Ectodermal cell (in vitro differentiated cells): Measurements from ENCODE around the gene INAFM2.
A peak's percentile ranks its signal among the peaks of the same experiment; 100 is the strongest.

Source experiments
- H3K27ac ChIP-seq: 2 replicates; pipeline ENCODE4 v1.7.0; 2013; ENCODE audit warnings: mild to moderate bottlenecking, low read depth, low read length; ENCODE audit not compliant: insufficient read depth, poor library complexity, severe bottlenecking
- H3K27me3 ChIP-seq: 2 replicates; pipeline ENCODE4 v1.7.0; 2013; ENCODE audit warnings: mild to moderate bottlenecking, low read length; ENCODE audit not compliant: insufficient read depth, control insufficient read depth, poor library complexity, severe bottlenecking
- H3K36me3 ChIP-seq: one replicate; pipeline ENCODE4 v1.7.0; 2013; ENCODE audit warnings: low read length; ENCODE audit not compliant: control insufficient read depth, insufficient read depth
- H3K4me1 ChIP-seq: one replicate; pipeline ENCODE4 v1.7.0; 2013; ENCODE audit warnings: low read length; ENCODE audit not compliant: control insufficient read depth, insufficient read depth
- H3K4me3 ChIP-seq: 2 replicates; pipeline ENCODE4 v1.7.0; 2013; ENCODE audit warnings: low read depth, low read length, control low read depth; ENCODE audit not compliant: insufficient read depth
- H3K9me3 ChIP-seq: 2 replicates; pipeline ENCODE4 v1.7.0; 2013; ENCODE audit warnings: mild to moderate bottlenecking, low read length, moderate library complexity; ENCODE audit not compliant: control insufficient read depth
- WGBS, 2 experiments: methylation state at CpG; one replicate each; pipeline ENCODE4 v1.1.7; 2013; ENCODE audit warnings: missing lambda C conversion rate in 2 of 2; 5-methylcytosine and 5-hydroxymethylcytosine counted together

INAFM2 gene

DNA sequence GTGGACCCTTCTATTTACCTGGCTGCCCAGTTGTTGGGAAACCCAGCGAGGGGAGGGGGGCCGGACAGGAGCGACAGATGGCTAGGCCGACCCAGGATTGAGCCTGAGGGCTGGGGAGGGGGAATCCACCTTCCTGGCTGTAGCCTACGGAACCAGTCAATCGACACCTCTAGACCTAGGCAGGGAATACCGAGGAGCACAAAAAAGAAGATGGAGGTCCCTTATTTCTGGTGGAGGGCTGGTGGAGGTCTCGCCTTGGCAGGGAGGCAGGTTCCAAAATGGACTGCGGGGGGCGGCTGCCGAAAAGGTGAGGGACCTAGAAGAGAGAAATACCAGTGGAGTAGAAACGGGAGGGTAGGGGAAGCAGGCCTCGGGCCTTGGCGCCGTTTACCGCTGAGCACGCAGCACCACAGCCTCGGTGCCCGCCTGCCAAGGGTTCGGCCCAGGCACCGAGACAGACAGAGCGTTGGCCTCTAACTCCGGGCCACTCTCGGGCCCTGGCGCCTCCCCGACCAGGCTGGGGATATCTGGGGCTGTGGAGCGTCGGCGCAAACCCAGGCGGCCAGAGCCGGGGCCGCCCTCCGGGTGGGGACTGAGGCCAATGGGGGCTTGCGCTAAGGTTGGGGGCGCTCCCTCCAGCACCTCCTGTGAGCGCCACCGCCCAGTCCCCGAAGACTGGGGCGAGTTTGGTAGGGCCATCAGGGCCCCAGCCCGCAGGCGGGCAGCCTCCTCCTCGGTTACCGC lies 42.3 kb upstream of the INAFM2 start:
- no peaks in the 10 kb centered on the region for H3K36me3 ChIP-seq
- peaks cover 82% of the 10 kb centered on the region for H3K27me3 ChIP-seq
- WGBS, 2 experiments = 14 to 16% methylated on average over 43 of the region's 43 CpGs

DNA sequence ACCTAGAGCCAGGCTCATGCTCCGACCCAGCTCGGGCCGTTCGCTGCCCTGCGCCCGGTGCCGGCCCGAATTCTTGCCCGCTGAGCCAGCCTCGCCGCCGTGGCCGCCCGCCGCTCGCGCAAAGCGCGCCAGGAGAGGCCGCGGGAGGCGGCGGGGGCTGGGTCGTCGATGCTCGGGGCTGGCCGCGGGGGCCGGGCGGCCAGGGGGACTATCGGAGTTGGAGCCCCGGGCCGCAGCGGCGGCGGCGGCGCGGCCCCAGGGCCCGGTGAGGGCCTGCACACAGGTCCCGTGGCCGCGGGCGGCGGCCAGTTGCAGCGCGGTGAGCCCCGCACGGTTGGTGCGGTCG lies 41.7 kb upstream of the INAFM2 start:
- Histone ChIP-seq H3K9me3 (no peaks in the 10 kb centered on the region), H3K4me3 (no peak overlapping the region), H3K27ac (no peak overlapping the region), H3K4me1 (peaks cover 43% of the 10 kb centered on the region), H3K36me3 (no peaks in the 10 kb centered on the region), H3K27me3 (peaks cover 82% of the 10 kb centered on the region)
- 1% methylated on average over 51 of the region's 51 CpGs for WGBS, 2 experiments

More for the DNA sequence above, 42.3 kb upstream of the INAFM2 start:
- Histone ChIP-seq H3K9me3 (no peaks in the 10 kb centered on the region), H3K4me3 (no peak overlapping the region), H3K27ac (no peak overlapping the region), H3K4me1 (peaks cover 38% of the 10 kb centered on the region)

DNA sequence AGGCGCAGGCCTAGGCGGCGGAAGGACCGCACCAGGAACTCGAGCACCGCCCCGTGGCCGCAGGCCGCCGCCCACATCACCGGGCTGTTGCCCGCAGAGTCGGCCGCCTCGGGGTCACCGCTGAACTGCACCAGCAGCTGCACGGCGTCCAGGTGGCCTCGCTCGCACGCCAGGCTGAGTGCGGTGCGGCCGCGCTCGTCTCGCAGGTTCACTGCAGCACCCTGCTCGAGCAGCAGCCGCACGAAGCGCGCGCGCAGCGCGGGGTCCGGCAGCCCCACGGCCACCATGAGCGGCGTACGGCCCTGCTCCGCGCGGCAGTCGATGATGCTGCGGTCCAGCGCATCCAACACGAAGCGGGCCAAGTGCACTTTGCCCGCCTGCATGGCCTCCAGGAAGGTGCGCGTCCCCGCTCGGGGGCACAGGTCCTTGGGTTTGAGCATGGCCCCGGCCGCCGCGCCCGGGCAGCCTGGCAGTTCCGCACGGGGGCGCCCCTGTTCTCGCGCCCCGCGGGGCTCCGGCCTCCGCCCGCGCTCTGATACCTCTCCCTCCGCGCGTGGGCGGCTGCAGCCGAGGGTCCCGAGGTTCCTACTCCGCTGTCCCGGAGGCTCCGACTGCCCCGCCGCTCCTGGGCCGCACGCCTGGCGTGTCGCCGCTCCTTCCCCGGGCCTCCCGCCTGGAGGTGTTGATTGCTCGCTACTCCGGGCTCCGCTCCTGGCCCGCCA lies 41.2 kb upstream of the INAFM2 start:
- no peaks in the 10 kb centered on the region for H3K36me3 ChIP-seq
- H3K27me3 ChIP-seq = peaks cover 82% of the 10 kb centered on the region
- H3K4me3 ChIP-seq = peak overlapping the region; percentile 38
- no peak overlapping the region for H3K27ac ChIP-seq
- H3K4me1 ChIP-seq = peaks cover 43% of the 10 kb centered on the region
- 1% methylated on average over 92 of the region's 92 CpGs for WGBS, 2 experiments
- no peaks in the 10 kb centered on the region for H3K9me3 ChIP-seq

DNA sequence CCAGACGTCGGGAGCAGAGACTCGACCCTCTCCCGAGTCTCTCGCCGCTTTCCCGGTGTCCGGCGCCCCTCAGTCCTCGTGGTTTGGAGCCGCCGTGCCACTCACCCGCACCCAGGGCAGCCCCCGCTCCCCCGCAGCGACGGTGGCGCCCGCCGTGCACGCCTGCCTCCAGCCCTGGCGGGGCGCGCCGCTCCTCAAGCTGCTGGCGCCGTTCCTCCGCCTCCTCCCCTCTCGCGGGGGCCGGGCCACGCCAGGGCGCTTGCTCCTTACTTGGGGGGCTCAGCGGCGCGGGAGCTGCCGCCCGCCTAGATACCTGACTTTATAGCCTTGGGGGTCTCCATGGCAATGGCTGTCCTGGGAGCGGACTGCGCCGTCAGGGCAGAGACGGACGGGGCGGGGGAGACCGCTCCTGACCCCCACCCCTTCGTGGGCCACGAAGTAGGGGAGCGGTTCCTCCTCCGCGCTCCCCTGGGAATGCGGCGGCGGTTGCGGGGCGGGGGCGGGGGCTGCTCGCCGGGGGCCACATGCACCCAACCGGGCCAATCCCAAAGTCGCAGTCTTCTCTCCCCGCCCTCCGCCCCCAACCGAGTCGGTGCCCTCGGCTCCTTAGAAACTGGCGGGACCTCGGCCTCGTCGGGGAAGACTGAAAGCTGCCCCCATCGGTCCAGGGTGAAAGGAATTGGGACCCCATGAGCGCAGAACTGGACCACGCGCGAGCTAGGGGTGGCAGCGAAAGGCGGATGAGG lies 40.5 kb upstream of the INAFM2 start, which contains the start of gene ANKRD63:
ANKRD63 (minus strand) TSS at position 196 of the 746 bp plus-strand sequence. CDS start 478 bp downstream, outside the sequence.
- H3K4me1 ChIP-seq = peaks cover 43% of the 10 kb centered on the region
- 1 to 2% methylated on average over 76 of the region's 76 CpGs for WGBS, 2 experiments
- H3K27me3 ChIP-seq = peaks cover 80% of the 10 kb centered on the region
- no peaks in the 10 kb centered on the region for H3K36me3 ChIP-seq
- peak within 1 kb of the TSS; percentile 38 for H3K4me3 ChIP-seq
- H3K27ac ChIP-seq = no peak within 1 kb of the TSS
- H3K9me3 ChIP-seq = no peaks in the 10 kb centered on the region

DNA sequence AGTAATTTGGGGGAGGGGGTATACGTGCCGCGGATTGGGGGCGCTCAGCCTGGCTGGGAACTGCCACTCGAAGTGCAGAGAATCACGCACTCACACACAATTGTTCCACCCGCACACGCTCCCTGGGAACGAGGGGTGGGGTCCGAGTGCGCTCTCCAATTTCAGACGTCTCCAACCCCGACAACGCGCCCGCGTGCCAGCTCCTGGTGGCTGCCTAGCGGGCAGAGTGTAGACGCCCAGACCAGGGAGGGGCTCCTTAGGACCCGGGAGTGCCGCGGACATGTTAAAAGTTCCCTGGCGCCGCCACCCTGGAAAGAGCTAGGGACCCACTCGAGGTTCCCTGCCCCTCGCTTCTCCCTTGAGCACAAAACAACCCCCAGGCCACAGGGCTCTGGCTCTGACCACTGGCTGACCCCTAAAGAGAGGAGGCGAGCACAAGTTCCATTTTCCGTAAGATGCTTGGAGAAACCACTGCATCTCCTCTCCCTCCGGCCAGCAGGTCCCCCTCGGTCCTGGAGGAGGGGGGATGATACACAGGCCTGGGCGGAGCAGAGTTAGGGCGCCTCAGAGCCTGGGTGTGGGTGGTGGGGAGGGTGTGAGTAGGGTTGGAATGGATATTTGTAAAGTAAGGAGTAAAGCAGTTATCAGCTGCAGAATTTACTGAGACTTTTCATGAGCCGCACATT lies 39.7 kb upstream of the INAFM2 start:
- H3K4me3 ChIP-seq = no peak overlapping the region
- 14 to 16% methylated on average over 32 to 33 of the region's 33 CpGs for WGBS, 2 experiments
- peaks cover 43% of the 10 kb centered on the region for H3K4me1 ChIP-seq
- H3K27me3 ChIP-seq = peaks cover 73% of the 10 kb centered on the region
- H3K36me3 ChIP-seq = no peaks in the 10 kb centered on the region
- no peaks in the 10 kb centered on the region for H3K9me3 ChIP-seq
- H3K27ac ChIP-seq = no peak overlapping the region

DNA sequence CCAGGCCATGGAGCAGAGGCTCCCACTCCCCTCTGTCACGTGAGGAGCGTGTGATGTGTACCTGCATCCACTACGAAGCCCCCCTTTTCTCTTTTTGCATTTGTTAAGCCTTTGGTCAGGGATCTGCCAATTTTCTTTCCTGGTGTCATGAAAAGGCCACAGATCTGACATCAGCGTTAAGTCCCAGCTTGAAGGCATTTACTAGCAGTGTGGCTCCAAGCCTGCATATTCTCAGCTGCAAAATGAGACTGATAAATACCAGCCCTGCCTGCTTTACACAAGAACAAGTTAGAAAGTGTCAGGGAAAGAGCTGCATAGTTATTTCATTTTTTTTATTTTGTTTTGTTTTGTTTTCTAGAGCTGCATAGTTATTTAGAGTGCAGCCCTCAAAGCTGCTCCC lies 38.3 kb upstream of the INAFM2 start:
- Histone ChIP-seq H3K4me1 (peaks cover 40% of the 10 kb centered on the region), H3K27me3 (peaks cover 67% of the 10 kb centered on the region), H3K4me3 (no peak overlapping the region), H3K27ac (no peak overlapping the region), H3K36me3 (no peaks in the 10 kb centered on the region), H3K9me3 (no peaks in the 10 kb centered on the region)
- 28 to 37% methylated on average over 4 of the region's 4 CpGs for WGBS, 2 experiments

DNA sequence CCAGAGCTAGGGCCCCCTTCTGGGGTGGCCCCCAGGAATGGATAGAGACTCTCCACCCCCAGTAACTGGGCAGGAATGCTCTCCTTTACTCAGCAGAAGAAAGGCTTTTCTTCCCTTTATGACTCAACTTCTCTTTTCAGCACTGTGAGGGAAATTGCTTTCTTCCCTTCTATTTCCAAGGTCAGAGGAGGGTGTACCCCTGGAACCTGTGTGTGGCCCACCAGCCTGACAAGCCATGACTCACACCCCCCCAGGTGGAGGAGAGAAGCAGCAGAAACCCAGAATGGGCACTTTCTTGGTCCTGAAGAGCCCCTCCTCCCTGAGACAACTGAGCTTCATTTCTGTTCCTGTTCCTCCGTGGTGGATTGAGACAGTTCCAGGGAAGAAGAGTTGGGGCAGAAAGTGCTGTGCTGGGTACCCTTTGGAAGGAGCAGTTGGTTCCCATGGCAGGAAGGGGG lies 37.9 kb upstream of the INAFM2 start:
- no peak overlapping the region for H3K4me3 ChIP-seq
- peaks cover 67% of the 10 kb centered on the region for H3K27me3 ChIP-seq
- H3K27ac ChIP-seq = no peak overlapping the region
- WGBS, 2 experiments = 0 to 13% methylated on average over 1 of the region's 1 CpG
- H3K9me3 ChIP-seq = no peaks in the 10 kb centered on the region
- peaks cover 39% of the 10 kb centered on the region for H3K4me1 ChIP-seq
- no peaks in the 10 kb centered on the region for H3K36me3 ChIP-seq

DNA sequence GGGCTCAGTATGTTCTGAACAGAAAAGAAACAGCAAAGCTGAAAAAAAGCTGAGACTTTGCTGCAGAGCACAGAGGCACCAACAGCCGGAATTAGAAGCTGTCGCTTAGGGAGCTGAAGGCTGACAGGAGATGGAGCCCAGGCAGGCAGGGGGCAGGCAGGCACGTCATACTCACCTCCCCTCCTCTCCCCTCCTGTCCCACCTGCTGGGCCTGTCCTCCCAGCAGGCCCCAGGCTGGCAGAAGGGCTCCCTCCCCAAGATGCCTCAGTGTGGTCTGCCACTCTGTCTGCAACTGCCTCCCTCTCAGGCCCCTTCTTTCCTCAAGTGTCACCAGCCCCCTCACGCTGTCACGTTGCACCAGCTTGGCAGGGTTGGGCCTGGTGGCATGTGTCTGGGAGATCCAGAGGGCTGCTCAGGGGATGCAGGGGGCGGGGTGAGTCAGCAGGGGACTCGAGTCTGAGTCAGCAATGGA lies 37.4 kb upstream of the INAFM2 start:
- H3K9me3 ChIP-seq = no peaks in the 10 kb centered on the region
- peaks cover 33% of the 10 kb centered on the region for H3K4me1 ChIP-seq
- H3K27me3 ChIP-seq = peaks cover 67% of the 10 kb centered on the region
- WGBS, 2 experiments = 48 to 54% methylated on average over 7 of the region's 7 CpGs
- no peak overlapping the region for H3K27ac ChIP-seq
- H3K36me3 ChIP-seq = no peaks in the 10 kb centered on the region
- H3K4me3 ChIP-seq = no peak overlapping the region

DNA sequence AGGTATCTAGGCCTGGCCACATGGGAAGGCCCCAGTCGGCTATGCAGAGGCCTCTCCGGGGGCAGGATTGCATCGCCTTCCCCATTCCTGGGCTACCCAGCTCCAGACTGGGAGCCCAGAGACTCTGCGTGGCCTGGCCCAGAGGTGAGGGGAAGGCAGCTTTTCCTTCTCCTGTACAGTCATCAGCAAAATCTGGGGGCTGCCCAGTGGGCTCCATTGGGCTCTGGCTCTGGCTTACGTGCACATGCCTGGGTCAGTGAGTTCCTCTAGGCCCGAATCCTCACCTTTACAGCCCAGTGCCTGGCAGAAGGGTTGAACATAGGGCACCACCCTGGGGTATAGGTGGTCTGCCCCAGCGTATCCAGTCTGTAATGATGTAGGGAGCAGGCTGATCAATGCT lies 36.7 kb upstream of the INAFM2 start:
- Histone ChIP-seq H3K27ac (no peak overlapping the region), H3K36me3 (no peaks in the 10 kb centered on the region), H3K27me3 (peaks cover 67% of the 10 kb centered on the region), H3K4me3 (no peak overlapping the region), H3K4me1 (peaks cover 34% of the 10 kb centered on the region), H3K9me3 (no peaks in the 10 kb centered on the region)
- WGBS, 2 experiments = 79 to 81% methylated on average over 6 to 7 of the region's 7 CpGs
